DMS153 treated with DMSO at 0.1 percent for 48 hours (cell line): ENCODE measurements around the gene ARHGAP26.
"Not testable (repeated sequence)": the region's sequence is repeated elsewhere in the genome, so short reads cannot be mapped to it uniquely, and the experiment has no call there.

Experiments used
- DNase-seq: peaks from one replicate; lab custom pipeline; 2025; ENCODE audit not compliant: unreplicated experiment; lab: John Stamatoyannopoulos, UW

The ARHGAP26 gene

DNA sequence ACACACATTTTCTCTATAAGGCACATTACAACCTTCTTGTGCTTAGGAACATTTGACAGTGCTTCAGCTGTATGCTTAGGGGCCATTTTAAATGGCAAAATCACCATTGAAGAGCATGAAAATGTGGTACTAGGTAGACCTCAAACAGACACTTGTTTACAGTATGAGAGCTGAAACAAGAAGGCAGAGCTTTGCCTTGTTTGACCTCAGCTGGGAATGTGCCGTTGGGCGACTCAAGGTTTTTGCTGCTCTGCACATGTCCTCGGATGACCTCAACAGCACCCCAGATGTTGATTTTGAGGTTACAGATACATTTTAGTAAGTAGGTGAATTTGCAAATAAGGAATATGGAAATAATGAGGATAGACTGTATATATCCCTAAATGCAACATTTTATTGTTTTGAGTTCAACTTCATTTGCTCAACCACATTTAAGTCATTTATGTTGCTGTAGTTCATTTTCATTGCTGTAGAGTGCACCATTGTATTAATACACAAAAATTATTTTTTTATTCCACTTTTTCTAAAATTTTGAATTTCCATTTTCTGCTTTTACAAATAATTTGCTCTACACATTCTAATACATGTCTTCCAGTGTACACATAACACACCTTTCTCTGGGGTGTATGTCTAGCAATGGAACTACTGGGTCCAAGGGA lies 426.6 kb downstream of the ARHGAP26 start:
- DNase-seq, result no peak

DNA sequence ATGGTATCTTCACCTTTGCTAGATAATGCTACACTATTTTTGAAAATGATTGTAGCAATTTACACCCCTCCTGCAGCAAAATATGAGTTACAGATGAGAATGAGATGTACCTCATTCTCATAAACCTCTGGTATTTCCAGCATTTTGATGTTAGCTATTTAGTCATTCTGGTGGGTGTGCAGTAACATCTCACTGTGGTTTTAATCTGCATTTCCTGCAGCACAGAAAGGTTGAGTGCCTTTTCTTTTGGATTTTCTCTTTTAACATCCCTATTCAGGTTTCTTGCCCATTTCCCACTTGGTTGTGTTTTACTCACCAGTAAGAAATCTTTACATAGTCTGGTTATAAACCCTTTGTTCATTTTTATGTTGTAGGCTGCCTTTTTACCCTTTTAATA lies 427.1 kb downstream of the ARHGAP26 start:
- DNase-seq, result no peak

DNA sequence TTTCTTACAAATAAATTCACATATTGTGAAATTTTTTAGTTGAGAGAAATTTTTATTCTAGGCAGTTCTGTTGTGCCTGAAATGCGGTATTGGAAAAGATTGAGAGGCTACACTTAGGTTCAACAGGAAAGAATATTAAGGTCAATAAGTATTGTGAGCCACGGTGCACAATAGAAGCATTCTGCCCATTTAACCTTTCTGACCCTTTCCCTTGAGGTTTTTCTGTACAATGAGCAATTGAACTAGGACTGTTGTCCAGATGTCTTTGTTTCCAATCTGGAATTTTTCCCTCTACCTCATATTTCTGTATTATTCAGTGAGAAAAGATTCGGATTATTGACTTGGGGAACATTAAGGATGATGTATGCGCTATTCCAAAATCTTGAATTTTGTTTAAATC lies 428.2 kb downstream of the ARHGAP26 start:
- DNase-seq, result no peak

DNA sequence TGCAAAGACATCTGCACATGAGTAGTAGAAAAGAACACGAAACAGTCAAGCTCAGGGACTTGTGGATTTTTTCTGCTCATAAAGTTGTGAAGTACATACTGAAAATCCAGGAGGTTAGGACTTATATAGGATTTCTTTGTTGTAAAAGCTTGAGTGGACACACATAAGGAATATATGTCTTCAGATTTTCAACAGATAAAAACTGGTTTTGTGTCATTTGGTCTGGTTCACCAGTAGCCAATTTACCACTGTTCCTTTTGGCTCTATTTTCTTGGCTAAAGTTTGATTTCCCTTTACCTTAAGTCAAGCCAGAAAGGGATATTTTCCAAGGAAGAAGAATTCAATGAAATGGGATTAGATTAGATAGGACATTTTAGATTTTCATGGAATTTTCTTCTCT lies 429.0 kb downstream of the ARHGAP26 start:
- no peak for DNase-seq

DNA sequence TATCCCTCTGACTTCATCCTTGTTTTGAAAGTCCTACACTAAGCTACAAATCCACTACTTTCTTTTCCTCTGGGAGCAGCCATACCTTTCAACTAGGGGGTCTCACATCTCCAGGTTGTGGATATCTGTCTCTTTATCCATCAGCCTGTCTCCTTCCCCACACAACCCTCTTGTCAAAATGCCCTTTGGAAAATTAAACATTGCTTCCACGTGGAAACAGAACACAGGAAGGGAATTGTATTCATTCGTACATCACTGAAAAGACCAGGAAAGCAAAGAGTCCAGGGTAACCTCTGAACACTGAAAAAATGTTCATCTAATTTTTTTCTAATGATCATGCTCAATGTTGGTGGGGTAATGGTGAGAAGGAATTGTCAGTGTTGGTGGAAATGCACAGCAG lies 429.7 kb downstream of the ARHGAP26 start:
- no peak for DNase-seq

DNA sequence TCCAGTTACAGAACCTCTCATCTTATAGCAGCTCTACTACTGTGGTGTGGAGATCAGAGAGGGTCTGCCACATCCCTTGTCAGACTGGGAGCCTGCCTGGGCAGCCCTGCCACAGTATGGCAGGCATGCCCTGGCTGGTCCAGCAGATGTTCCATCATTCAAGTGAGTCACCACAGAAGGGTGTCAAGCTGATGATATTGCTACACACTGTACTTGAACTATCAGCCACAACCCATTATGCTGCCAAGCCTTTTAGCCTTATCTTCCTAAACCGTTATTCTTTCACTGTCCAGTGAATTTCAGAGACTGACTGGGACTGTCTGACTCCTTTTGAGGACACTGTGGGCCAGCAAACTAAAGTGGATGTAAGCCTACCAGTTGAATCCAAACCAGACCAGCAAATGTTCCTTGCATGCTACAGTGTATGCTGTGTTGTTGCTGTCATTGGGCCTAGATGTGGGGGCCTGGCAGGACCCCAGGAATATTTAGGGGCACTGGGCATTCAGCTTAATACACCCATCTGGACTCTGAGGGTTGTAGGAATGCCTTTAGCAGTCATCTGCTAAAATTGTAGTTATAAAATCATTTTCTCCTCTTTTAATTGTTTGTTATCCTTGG lies 430.7 kb downstream of the ARHGAP26 start:
- DNase-seq, result no peak

DNA sequence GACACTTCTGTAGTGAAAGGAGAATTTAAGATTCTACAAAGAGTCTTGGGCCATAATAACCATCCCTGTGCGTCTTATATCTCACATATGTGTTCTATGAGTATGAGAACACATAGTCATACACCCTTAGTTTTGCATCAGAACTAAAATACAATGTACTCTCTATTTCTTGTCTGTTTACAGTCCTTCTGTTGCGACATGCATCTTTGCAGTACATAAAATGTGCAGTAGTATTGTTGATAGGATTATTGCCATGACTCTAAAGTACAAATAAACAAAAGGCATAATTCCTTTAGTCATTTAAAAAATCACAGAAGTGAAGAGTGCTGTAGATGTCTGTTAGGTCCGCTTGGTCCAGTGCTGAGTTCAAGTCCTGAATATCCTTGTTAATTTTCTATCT lies 431.4 kb downstream of the ARHGAP26 start:
- DNase-seq, result no peak

DNA sequence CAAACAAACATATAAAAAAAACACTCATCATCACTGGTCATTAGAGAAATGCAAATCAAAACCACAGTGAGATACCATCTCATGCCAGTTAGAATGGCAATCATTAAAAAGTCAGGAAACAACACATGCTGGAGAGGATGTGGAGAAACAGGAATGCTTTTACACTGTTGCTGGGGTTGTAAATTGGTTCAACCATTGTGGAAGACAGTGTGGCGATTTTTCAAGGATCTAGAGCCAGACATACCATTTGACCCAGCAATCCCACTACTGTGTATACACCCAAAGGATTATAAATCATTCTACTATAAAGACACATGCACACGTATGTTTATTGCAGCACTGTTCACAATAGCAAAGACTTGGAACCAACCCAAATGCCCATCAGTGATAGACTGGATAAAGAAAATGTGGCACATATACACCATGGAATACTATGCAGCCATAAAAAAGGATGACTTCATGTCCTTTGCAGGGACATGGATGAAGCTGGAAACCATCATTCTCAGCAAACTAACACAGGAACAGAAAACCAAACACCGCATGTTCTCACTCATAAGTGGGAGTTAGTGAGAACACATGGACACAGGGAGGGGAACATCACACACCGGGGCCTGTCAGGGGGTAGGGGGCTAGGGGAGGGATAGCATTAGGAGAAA lies 433.3 kb downstream of the ARHGAP26 start:
- not testable (repeated sequence) for DNase-seq

DNA sequence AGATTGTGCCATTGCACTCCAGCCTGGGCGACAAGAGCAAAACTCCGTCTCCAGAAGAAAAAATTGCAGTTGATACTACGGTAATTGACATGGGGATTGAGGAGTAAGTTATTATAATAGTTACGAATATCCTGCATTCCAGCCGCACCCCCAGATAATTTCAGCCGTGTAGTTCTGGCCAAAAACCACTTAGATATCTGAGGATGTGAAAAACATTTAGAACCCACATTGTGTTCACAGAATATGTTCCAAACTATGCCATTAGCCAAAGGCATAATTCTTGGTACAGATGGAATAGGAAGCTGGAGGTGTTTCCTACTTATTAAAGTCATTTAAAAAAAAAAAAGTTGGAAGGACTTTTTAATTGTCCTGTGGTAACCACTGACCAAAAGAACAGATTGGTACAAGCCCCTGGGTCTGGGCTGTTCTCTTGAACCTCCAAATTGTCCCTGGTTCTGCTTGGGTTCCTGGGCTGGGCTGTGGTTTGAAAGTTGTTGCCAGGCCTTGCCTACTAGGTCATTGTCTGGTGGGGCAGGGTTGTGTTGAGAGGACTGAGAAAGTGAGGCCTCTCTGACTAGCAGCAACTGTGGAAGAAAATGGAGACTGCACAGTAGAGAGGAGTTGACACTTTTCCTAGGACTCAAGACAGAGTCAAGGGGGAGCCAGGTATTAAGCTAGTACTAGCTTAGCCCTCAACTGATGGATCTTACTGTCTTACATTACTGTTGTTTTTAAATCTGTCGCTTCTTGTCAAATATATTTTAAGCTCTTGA lies 434.5 kb downstream of the ARHGAP26 start:
- DNase-seq, result no peak

DNA sequence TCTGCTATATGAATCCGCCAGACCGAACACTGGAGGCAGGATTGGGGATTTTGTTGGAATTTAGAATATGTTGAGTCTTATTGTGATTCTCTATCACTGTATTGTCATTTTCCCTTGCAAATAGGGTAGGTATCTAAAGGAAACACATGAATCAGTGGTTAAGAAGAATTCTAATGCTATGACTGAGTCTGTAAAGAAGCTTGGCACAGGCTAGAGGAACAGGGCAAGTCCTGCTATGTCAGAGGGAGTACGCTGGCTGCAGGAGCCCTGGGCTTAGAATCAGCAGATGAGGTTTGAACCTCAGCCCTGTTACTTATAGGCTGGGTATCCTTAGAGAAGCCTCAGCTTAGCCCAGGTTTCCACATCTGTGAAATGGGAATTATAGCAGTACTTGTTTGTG lies 435.2 kb downstream of the ARHGAP26 start:
- DNase-seq, result no peak

DNA sequence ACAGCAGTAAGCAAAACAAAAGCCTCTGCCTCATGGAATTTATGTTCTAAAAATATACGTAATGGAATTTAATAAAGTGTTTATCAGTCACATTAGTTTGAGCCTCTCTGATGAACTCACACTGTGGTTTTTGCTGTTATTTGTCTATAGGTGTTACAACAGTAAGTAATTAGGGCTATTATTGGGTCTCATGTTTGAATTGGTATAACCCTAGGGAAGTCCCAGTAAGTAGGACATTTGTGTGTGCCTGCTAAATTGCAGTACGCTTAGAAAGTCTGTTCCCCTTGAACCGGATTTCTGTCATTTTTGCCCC lies 435.7 kb downstream of the ARHGAP26 start:
- no peak for DNase-seq

DNA sequence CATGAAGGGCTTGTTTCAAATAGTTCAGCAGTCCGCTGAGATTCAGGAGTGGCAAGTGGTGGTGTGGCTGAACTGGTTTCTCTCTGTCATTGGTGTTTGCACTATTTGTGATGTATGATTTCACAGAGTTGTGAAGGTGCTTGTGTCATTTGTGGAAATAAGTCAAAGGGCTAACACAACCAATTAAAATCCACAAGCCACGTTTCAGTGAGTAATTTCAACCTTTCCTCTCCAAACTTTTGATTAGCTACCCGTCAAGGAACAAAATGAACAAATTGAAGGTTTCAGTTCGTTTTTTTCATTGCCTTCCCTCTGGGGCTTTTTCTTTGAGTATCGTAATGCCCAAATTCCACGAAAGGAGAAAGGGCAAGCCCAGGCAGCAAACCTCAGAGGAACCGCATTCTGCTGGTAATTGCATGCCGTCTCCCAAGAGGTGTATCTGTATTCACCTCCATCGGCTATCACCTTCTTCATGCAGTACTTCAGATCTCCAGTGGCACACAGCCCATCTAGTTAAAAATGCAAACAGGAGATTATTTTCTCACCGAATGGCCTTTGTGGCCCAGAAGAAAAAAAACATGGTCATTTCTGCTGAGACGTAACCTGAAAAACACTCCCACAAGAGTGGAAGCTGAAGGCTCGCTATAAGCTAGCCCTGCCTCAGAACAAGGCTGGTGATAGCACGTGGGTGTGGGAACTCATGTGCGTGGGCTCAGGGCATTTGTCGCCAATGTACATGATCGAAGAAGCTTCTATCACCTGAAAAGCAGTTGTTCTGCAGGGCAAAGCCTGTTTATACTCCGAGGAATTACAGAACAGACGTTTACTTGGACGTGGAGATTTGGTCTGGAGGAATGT lies 436.2 kb downstream of the ARHGAP26 start:
- DNase-seq, result no peak

DNA sequence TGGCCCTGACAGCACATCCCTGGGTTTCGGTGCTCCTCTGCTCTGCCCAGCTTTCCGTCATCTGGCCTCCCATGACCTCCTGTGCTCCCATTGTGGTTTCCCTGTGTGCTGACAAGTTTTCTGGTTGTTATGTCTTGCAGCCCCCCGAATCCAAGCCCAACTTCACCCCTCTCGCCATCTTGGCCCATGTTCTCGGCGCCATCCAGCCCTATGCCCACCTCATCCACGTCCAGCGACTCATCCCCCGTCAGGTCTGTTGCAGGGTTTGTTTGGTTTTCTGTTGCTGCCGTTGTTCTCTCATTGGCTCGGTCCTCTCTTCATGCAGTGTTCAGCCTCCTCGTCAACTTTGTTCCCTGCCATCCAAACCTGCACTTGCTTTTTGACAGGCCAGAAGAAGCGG lies 436.9 kb downstream of the ARHGAP26 start:
- DNase-seq, result no peak

DNA sequence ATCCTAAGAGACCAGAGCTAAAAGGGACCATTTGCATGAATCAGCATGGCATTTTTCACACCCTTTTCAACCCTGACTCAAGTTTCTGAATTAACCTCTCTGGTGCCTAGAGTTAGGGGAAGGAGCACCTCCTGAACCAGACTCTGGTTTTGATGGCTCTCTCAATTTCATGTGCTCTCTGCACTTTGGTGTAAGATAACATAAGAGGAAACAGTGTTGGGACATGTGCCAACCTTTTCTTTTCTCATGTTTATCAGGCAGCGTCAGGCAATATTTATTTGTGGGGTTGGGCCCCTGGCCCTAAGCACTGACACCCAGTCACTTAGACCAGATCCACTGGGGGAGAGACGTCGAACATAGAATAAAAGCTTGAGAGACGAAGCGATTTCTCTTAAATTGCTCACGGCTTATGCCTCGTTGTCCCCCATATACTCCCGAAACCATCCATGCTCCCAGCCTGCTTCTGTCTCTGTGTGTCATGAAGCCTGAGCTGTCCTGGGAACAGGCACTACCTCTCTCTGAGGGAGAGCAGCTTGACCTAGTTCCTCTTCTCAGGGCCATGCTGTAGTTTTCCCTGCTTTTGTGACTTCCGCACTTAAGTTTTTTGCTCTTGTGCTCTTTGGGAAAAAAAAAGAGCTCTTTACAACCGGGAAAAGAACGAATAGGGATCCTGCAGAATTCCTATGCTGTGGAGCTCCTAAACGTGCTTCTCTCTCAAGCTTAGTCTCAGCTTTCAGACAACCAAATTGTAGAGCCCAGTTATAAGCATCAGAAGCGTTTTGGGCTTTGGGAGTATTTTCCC lies 437.6 kb downstream of the ARHGAP26 start:
- no peak for DNase-seq

DNA sequence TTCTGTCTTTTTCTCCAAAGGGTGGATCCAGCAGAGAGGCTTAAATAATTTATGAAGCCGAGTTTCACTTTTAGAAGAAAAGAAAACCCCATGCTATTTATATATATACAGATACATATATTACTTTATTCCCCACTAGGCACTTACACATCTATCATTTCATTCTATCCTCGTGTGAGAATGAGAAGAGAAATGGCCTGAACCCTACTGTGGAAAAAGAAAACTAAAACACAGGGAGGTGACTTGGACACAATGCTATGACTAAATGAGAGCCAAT lies 438.1 kb downstream of the ARHGAP26 start:
- no peak for DNase-seq

DNA sequence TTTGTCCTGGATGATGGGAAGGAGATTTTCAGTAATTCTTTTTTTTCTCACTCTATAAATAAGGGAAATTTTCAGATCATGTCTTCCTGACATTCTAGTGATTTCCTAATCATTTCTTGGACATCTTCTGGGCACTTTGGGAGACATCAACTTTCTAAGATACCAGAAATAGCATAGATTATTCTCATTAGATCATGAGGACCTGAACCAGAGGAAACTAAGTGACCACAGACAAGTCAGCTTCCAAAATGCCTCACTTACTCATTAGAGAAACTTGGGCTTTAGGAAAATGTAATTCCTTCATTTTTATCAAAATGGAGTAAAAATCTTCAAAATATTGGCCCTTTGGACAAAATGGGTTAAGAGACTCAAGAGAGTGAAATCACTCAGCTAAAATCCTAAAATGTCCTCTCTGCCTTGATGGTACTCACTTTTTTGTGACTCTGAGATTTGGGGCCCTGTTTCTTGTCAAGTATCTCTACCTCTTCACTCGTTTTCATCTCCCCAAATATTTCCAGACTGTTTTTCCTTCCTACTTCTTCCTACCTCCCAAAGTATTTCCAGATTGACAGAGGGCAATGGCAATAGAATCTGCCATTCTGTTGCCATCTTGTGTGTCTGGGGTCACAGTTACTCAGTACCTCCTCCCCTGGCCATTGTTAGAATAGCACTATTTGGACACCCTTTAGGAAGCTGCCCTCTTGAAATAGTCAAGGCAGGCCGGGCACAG lies 438.8 kb downstream of the ARHGAP26 start:
- DNase-seq, result no peak

DNA sequence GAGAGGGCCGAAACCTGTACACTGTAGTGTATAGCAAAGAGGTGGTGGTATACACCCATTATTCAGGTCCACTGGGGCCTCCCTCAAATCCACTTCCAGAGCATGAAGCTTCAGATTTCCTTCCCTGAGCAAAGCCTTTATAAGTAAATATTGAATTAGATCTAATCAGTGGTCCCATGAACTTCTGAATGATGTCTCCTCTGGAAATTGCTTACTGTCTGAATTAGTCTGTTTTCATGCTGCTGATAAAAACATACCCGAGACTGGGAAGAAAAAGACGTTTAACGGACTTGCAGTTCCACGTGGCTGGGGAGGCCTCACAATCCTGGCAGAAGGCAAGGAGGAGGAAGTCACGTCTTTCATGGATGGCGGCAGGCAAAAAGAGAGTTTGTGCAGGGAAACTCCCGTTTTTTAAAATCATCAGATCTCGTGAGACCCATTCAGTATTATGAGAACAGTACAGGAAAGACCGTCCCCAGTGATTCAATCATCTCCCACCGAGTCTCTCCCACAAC lies 439.8 kb downstream of the ARHGAP26 start:
- no peak for DNase-seq

DNA sequence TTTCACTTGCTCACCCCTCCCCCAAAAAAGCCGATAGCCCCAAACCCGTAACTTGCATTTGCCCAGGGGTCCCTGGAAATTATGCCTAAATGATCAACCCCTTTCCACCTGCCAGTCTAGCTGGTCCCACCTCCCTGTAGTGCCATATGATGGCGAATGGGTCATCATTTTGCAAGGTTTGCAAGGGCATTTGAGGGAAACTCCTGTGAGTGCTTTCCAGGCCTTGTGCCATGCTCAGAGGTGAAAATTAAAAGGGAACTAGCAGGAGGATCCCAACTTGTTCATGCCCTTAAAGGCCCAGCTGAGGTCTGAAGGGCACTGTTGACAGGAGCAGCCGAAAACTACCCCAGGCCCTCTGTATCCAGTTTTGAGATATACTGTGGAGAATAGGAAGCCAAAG lies 440.4 kb downstream of the ARHGAP26 start:
- DNase-seq, result no peak

DNA sequence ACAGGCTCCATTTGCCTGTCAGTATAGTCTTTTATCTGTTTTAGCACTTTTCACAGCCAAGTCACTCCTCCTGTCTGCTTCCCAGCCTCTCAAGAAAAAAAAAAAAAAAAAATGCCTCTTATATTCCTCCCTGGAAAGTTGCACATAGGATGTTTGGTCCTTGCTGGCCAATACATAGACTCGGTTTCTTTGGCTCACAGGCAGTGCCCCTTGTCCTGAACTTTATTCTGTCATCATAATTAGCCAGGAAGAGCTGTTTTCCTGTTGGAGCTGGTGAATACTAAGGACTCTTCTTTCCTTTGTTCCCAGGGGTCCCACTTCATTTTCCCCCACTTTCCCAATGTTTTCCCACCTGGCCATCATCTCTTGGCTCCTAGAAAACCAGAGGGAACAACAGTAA lies 442.1 kb downstream of the ARHGAP26 start:
- DNase-seq, result no peak
